HG03097 (cell line): ENCODE data around the gene OSBPL10.

Experiments
- ATAC-seq: cut with Tn5 transposase; IDR thresholded peaks from one replicate; pipeline ENCODE4 v1.9.1; 2021; ENCODE audit not compliant: unreplicated experiment, low FRiP score

The OSBPL10 gene

GRCh38 chr3:31636694-31637442 is 344.2 kb downstream of the OSBPL10 start:
- no peak for ATAC-seq

- ATAC-seq, result no peak
Measured at GRCh38 chr3:31636049-31636448, 345.0 kb downstream of the OSBPL10 start.

DNA sequence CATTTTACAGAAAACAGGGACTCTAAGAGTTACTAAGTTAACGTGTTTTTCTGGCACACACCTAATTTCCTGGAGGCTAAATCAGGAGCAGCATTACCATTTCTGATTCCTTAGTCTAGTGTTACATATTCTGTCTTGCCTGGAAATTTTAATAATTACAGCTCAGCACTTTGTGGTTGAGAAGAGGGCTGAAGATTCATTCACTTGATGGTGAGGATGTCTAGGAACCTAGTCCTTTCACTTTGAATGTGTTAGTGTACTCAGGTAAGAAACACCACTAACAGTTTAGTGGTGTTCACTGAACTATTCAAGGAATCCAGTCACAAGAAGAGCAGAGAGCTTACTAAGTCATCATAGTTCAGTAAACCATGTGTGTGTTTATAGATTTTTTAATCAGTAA is 345.5 kb downstream of the OSBPL10 start:
- ATAC-seq, result no peak

GRCh38 chr3:31634476-31634875 is 346.6 kb downstream of the OSBPL10 start:
- ATAC-seq, result no peak

GRCh38 chr3:31629054-31629453 is 352.0 kb downstream of the OSBPL10 start:
- no peak for ATAC-seq

DNA sequence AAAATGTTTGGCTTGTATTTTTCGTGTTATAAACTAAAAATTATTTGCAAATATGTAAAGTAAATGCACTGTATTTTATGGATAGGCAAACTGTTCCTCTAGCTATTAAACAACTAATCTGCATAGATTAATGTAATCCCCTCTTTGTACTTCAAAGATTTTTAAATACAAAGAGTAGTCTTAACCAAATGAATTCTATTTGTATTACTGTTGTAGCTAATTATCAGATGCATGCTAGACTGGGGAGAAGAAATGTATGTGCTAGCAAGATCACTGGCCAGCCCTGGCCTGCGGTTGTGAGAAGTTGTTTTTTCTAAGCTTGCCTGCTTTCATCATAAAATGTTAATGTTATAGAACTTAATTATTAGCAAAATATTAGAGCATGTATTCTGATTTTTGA is 355.7 kb downstream of the OSBPL10 start:
- no peak for ATAC-seq

GRCh38 chr3:31624083-31624709 is 356.9 kb downstream of the OSBPL10 start:
- ATAC-seq, result no peak

- ATAC-seq, result peak; percentile 40
Measured at GRCh38 chr3:31622636-31623288, 358.3 kb downstream of the OSBPL10 start.

GRCh38 chr3:31621314-31621713 is 359.7 kb downstream of the OSBPL10 start:
- no peak for ATAC-seq

- peak; percentile 35 for ATAC-seq
Measured at GRCh38 chr3:31620656-31621055, 360.4 kb downstream of the OSBPL10 start.

DNA sequence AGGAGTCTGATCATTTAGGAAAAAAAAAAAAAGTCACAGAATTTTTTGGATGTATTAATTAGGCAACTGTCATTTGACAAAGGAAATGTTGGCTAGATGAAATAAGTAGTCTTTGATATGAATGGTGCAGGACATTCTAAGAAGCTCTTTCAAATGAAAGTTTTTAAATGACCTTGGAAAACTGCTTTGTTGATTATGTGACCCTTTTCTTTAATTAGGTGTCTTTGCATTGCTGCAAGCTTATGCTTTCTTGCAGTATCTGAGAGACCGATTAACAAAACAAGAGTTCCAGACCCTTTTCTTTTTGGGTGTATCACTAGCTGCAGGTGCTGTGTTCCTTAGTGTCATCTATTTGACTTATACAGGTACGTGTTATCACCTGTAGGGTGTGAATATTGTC is 364.4 kb downstream of the OSBPL10 start:
- no peak for ATAC-seq

DNA sequence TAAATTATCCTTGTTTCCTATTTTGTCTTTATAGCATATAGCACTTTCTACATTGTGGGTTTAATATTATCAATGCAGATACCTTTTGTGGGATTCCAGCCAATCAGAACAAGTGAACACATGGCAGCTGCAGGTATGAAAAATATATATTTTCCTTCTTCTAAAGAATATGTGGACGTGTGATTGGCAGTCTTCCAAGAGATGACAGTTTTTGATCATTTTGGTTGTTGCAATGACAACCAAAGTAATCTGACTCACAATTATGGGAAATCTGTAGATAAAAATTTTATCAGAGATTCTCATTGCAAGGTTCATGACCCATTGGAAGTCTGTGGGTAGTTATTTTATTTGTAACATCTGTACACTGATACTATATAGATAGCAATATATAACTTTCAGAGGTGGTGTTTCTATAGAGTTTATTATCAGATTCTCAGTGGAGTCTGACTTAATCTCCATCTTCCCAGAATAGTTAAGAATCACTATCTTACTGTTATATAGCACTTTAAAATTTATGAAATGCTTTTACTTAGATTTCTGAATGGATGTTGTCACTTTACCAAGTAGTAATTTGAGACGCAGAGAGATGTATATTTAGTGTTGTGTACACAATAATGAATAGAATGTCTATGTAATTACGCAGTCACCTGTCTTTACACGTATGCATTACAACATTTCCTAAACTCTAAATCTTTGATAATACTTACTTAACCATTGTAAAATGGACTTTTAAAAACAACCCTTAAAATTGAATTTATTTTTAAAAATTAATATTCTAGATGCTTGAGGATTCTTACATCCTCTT is 365.8 kb downstream of the OSBPL10 start:
- ATAC-seq, result no peak

- no peak for ATAC-seq
Measured at GRCh38 chr3:31614162-31614921, 366.7 kb downstream of the OSBPL10 start.

DNA sequence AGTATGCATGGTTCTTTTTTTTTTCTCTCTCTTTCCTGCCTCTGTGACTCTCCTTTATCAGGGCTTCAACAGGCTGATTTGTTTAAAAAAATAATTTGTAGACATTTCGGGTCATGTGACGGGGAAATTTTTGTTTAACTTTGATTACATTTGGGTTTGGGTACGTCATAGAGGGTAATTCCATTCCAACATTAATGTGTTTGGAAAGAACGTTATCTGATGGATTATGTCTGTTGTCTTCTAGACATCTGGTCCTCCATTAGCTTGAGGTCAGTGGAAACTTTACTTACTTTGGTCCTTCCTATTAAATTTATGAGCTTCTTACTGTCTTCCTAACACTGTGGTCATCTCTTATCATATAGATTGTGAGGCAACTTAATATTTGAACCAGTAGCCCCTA is 367.4 kb downstream of the OSBPL10 start:
- no peak for ATAC-seq

DNA sequence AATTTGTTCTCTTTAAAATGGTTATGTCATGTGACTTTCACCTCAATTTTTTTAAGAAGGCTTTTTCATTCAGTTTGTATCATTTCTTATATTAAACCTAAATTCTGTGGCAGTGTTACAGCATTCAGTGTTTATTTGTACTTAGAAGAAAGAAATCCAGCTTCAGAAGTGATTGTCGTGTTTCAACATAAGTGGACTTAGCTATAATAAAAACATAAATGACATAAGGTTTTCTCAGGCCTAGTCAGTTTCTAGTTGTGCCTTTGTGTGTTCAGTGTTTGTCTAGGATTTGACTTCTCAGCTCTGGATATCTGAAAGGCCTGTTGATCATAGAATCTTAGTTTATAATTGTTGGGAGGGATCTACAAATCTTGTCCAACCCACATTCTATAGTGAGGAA is 367.9 kb downstream of the OSBPL10 start:
- ATAC-seq, result no peak
